Stimulated activated naive CD8-positive, alpha-beta T cell treated with anti-CD3 and anti-CD28 coated beads, Interleukin-15, Interleukin-2, amounts not matched to agents 100 U/mL and 50 U/mL, for 24 hours (primary cell): ENCODE measurements around the gene LSM6.

ENCODE experiments used
- ATAC-seq: fragments of 150-1000 bp; cut with Tn5 transposase; one replicate; pipeline ENCODE4 v1.10.0; 2021
- DNase-seq: peaks from one replicate; pipeline ENCODE4 v3.0.0; 2021

The LSM6 gene

DNA sequence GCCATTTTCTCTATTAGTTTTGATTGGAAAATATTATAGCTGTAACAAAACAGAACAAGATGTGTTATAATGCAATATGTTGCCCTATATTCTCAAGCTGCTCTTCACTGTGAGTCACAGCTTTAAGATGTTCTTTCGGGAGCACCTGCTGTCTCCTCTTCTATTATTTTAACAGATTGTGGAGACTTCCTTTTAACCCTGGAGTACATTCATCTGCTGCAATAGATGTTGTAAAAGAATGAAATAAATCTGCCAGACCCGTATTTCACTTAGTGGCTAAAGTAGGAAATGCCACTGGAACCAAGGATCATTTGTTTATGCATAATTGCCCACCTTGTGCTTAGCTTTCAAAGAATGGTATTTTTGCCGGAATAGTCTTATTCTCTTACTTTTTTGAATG, 11.1 kb downstream of the LSM6 start:
- ATAC-seq (no peak), DNase-seq (no peak)

DNA sequence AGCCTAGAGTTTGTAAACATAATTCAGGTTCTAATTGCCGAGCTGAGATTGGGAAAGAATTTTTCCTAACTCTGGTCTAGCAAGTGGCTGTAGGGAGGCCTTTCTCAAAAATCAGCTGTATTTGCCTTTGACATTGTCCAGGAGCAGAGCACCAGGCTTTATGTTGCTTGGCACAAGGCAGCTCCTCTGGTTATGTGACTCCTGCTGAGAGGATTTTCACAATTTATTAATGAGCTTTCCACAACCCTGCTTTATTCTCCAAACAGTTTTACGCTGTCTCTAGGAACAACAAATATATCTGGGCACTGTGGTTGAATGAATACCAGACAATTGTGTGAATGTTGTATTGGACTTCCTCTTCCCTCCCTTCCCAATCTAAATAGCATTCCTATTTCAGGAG, 14.9 kb downstream of the LSM6 start:
- ATAC-seq = no peak
- DNase-seq = no peak

DNA sequence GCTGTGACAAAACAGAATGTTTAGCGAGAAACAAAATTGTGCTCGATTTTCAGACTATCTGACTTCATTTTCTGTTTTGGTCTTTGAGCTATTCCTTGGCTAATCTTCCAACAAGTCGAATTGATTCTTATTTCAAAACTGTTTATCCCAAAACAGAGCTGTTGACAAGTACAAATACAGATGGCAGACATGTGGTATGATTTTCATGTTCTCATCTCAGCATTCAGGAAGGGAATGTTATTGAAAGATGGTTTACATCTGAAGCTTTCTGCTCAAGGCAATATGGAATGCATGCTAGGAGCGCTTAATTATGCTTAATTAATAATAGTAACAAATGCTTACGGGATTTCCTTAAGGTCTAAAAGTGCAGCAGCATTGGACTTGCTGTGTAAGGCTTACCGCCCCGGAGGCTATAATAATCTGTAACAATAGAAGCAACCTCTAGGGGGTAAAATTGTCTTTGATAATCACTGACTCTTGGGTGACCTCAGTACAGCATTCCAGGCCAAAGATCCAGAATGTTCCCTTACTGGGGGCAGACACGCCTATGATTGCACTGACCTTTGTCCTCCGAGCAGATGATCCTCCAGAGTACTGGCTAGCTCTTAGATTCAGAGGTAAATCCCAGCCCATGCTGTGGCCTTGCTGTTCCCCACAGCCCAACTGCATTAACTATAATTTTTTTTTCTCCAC, 16.4 kb downstream of the LSM6 start:
- ATAC-seq = no peak
- DNase-seq = no peak

DNA sequence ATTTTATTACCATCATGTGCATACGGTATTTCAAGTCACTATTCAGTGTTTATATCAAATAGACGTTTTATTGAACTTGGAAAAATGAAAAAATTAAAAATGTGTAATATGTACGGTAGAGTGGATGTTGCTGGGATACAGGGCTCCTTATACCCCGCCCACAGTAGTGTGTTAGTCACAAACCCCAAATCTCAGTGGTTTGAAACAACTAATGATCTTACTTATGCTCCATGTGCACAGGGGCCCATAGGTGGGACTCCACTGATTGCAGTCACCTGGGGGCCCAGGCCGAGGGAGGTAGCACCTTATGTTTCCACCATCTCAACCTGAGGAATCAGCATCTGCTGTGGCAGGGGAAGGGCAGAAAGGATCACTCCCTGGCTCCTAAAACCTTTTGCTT, 18.1 kb downstream of the LSM6 start:
- DNase-seq = no peak
- ATAC-seq = peak; percentile 67

DNA sequence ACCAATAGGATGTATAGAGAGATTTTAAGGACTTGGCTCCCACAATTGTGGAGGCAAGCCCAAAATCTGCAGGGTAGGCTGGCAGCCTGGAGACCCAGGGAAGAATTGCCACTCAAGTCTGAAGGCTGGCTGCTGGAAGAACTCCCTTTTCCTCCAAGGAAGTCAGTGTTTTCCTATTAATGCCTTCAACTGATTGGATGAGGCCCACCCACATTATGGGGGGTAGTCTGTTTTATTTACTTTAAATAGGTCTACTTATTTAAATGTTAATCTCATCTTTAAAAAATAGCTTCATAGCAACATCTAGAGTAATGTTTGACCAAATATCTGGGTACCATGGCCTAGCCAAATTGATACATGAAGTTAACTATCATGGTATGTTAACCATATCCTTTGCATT, 18.7 kb downstream of the LSM6 start:
- no peak for ATAC-seq
- DNase-seq = no peak

DNA sequence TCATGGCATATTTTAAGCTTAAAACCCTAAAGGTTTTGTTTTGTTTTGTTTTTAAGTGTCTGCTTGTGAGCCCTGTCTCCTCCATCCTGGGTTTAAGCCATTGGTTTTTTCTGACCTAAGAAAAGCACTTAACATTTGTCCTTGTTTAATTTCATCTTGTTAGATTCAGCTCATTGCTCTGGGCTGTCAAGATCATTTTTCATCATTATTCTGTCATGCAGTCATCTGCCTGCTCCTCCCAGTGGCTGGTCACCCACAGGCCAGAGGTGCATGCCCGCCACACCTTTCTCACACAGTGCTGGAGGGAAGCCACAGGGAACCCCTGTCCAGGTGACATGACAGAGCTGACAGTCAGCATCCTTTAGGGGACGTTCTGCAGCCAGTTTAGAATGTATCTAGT, 27.1 kb downstream of the LSM6 start:
- ATAC-seq = no peak
- no peak for DNase-seq

DNA sequence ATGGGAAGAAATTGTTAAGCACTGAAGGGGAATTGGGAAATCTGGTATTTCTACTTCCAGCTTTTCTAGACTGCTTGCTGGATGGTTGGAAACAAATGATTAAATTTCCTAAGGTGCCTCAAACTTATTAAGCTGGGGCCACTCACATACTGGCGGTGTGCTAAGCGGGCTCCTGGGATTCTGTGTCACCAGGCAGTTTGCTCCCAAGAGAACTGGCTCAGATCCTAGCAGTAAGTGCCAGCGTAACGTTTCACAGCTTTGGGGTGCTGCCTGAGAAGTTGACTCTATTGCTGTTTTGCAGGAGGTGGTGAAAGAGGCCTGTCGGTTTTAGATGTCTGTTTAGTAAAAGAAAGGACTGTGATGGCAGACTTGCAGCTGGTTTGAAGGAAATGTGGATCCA, 31.9 kb downstream of the LSM6 start:
- DNase-seq = no peak
- ATAC-seq = no peak

DNA sequence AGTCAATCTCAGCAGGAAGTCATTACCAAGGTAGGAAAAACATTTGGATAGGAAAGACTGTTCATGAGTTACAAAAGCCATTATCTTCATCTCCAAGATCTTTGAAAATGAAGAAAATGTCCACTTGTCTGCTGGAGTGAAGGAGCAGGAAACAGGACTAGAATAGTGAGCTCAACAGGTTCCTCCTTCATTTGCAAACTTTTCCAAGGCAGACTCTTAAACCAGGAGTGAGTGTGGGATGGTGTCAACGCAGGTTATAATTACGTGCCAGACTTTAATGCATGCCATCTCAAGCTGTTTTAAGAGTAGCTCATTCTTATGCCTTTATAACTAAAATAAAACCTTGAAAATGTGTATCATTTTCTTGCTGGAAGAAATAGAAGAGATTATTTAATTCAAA, 35.4 kb downstream of the LSM6 start:
- no peak for ATAC-seq
- DNase-seq = no peak

DNA sequence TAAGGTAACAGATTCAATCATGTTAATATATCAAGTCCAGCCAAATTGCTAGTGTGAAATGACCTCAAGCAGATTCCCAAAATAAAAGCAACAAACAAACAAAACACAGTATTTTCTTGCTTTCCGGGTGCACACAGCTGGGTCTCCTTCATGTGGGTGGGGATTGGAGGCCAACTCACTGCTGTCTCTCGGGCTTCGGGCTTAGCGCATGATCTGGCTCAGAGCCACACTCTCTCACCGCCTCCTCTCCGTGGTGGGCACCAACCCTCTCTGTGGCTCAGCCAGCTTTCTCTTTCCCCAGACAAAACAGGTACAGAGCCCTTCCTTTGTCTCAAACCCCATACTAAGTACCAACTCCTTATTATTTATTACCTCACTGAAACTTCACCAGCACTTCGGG, 35.9 kb downstream of the LSM6 start:
- no peak for ATAC-seq
- DNase-seq = no peak

DNA sequence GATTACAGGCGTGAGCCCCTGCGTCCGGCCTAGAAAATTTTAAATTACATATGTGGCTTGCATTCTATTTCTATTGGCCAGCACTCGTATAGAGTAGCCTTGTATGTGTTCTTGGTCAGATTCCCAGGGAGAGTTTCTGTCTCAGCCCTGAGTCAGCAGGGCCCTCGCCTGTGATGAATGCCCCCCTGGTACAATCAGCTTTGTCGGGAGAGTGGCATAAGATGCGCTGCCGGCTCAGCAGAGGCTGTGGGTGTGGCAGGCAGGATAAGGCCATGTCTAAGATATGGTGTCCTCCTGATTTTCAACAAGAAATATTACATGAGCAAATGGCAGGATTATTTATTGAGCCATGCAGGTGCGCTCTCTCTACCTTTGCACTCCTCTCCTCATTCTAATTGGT, 37.3 kb downstream of the LSM6 start:
- ATAC-seq = no peak

DNA sequence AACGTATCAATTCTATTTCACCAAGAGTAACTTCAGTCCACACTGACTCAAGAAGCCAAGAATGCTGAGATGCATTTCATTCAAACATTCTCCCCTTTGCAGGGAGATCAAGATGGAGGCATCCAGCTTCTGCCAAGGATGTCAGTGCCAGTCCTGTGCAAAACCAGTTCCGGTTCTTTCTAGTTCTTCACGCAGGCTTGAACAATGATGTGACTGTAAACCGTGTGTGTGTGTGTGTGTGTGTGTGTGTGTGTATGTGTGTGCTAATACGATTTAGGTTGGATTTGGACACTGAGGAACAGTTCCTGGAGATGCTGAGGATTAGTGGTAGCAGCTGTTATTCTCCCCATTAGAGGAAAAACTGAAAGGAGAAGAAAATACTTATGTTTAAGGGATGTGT, 38.7 kb downstream of the LSM6 start, which contains the start of gene REELD1:
Gene REELD1 (plus strand): TSS at position 301 of the 400 bp plus-strand sequence. CDS start 2,415 bp downstream, outside the sequence.
- no peak for ATAC-seq
- DNase-seq = no peak

More for the DNA sequence above, 37.3 kb downstream of the LSM6 start:
- DNase-seq = no peak

DNA sequence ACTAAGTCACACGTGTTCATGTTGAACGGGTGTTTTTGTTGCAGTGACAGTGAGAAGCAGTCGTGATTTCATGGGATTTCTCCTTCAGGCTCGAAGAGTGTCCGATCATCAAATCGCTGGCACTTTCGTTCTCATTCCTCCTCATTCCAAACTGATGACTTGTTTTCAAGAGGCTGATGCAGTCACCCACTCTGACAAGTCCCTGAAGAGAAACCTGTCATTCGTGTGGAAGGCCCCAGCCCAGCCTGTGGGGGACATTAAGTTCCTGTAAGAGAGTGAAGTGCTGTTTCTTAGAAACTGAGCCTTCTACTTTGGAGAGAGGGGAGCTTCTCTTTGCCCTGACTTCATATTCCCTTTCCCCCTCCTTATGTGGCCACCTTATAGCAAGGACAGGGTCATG, 46.8 kb downstream of the LSM6 start:
- ATAC-seq (no peak), DNase-seq (no peak)

DNA sequence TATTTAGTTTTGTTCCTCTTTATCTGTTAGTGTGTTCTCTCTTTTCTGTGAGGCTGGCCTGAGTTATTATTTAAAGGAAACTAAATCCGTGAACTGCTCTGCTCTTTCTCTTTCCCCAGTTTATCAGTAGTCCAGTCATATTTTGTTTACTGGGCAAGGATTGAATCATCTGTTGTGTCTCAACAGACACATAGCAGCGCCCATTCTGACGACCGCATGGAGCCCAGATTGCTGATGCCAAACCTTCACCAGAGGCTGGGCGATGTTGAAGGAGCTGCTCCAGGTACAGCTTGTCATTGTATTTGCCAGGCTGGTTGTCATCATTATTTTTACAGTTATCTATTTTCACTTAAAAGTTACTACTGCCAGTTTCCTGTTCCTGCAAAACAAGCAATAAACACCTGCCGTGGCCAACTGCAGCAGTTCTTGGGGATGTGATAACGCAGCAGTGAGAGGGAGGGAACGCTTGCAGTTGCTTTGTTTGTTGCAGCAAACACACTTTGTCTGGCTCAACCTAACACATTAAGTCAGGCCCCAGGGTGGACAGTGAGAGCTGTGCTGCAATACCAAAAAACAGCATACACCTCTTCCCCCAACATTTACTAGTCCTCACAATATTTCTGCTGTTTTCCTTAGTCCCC, 48.9 kb downstream of the LSM6 start:
- ATAC-seq = no peak
- DNase-seq = no peak

DNA sequence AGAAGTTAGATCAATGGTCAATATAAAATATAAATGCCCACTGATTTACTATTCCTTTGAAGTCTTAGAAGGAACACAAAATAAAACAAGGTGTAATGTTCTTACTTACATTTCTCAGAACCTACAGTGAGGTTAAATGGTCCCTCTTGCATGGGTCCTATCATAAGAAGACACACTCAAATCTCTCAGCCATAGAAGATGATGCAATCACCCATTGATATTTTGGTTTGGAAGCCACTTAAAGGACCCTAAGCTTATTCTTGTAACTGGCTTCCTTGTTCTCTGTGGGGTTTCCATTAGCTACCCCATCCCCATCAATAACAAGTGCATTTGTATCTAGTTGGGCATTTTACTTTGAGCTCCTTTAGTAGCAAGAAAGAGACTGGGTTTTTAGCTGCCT, 53.9 kb downstream of the LSM6 start:
- DNase-seq = no peak

DNA sequence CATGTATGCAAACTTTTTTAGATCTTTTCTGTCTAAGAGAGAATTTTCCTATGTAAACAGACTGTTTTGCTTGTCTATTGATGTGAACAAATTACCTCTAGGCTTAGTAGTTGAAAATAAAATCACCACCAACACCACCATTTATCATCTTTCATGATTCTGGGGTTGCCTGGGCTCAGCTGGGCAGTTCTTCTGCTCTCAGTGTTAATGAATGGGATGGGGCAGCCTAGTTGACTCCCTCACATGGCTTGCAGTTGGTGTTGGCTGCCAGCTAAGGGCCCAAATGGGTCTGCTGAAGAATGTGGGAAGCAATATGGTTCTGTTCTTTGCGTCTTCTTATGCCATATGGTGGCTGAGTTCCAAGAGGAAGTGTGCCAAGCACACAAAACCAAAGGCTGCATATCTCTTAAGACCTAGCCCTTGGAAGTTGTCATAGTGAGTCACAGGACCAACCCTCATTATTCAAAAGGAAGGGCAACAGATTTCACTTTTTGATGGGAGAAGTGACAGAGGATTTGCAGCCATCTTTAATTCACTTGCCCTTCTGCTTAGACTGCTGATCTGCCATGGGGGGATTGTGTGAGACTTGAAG, 56.7 kb downstream of the LSM6 start:
- DNase-seq (no peak), ATAC-seq (no peak)

More for the DNA sequence above, 53.9 kb downstream of the LSM6 start:
- no peak for ATAC-seq

DNA sequence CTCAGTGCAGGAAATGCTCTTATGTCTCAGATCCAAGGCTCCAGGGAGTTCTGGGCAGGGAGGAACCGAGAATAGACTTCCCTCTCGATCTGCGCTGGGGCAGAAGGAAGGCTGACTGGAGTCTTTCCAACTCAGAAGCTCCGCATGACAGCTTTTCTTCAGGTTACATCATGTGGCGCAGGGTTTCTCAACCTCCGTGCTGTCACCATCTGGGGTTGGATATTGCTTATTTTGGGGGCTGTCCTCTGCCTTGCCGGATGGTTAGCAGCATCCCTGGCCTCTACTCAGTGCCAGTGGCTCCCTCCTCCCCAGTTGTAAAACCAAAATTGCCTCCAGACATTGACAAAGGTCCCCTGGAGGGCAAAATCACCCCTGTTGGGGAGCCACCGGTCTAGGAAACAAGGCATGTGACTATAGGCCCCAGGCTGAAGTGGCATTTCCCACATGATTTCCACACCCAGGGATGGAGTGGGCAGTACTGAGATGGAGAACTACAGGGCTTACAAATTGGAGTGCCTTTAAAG, 60.2 kb downstream of the LSM6 start:
- no peak for DNase-seq
- ATAC-seq = no peak

DNA sequence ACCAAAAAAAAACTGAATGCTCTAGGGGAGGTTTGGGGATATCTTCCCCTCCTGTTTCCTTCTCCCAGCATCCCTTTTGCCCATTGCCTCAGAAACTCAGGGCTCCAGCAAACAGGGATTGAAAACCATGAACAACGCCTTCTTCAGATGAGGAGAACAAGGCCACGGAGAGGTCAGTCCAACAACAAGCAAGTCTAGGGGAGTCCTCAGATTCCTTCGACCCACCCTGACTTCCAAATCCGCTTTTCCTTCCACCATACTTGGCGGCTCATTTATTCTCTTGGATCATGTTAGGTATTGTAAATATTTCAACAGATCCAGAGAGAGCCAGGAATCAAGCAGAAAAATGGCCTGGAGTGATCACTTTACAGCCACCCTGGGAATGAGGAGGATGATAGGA, 60.7 kb downstream of the LSM6 start:
- ATAC-seq = no peak

DNA sequence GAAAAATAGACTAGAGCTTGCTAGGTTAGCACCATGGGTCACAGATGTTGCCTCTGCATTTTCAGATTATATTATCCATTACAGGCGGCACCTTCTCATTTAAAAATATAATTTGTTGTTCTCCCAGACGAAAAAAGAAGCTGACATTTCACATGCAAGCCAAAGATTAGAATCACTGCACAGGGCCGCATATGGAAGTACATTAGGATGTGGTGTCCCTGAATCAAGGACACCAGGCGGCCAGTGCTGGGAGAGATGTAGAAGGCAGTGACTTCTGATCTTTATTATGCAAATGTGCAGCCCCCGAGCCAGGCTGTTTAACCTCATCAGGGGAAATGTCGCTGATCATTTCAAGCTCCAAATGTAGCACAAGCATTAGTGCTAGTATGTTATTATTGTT, 61.6 kb downstream of the LSM6 start:
- no peak for DNase-seq
- ATAC-seq = no peak

More for the DNA sequence above, 60.7 kb downstream of the LSM6 start:
- DNase-seq = no peak

DNA sequence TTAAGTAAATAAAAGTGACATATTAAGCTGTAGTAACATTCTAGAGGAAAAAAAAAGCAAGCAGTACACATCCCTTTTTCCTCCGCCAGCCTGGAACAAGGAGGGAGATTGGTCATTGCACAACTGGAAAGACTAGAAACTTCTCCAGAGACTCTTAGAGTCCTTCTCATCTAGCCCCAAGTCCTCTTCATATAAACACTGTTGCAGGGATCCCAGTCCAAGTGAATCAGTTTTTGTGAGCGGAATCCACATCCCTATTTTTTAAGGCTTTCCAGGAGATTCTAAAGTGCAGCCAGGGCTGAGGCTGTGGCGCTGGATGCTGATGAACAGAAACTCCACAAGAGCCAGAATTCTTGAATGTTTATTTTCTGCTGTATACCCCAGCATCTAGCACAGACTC, 62.6 kb downstream of the LSM6 start:
- no peak for DNase-seq
- ATAC-seq = no peak
